Naive thymus-derived CD4-positive, alpha-beta T cell (primary cell): Measurements from ENCODE around the gene PDZD2. TPM values are rescaled to one million over a fixed set of nuclear protein-coding genes. Genes with fewer than 3 reads are reported as not detected.

Source experiments
- ATAC-seq: fragments of 150-1000 bp; cut with Tn5 transposase; 2 replicates; pipeline ENCODE4 v1.10.0; 2021; ENCODE audit warnings: mild to moderate bottlenecking, moderate library complexity
- CTCF ChIA-PET: fragments of 350-600 bp; sonication (Branson Sonifier 250); formaldehyde crosslinking; loops from one replicate; lab custom pipeline; 2021; ENCODE audit warnings: antibody characterized with exemption; lab: Charles Lee
- POLR2A ChIA-PET: fragments of 350-600 bp; sonication (Branson Sonifier 250); formaldehyde crosslinking; loops from one replicate; lab custom pipeline; 2021; ENCODE audit warnings: antibody characterized with exemption, inconsistent platforms; lab: Charles Lee
- DNase-seq, 9 donors: peaks; one replicate each; pipeline versions ENCODE4 v3.0.0 to v3.0.0-alpha.2; 2020 to 2022; ENCODE audit warnings: mixed read lengths in 1 of 9
- H3K27ac ChIP-seq: one replicate; pipeline ENCODE4 v1.7.0; 2013; ENCODE audit warnings: mild to moderate bottlenecking, low read depth, low read length, moderate library complexity
- H3K27me3 ChIP-seq, 2 donors: one replicate each; pipeline ENCODE4 v1.7.0; 2013; ENCODE audit warnings: low read length in 2 of 2, mild to moderate bottlenecking in 2 of 2, moderate library complexity in 2 of 2; ENCODE audit not compliant: control insufficient read depth in 2 of 2, insufficient read depth in 2 of 2
- H3K36me3 ChIP-seq, 3 experiments: 1 replicate in 2 of 3; 2 replicates in 1 of 3; pipeline ENCODE4 v1.7.0; 2013; ENCODE audit warnings: low read length in 3 of 3, mild to moderate bottlenecking in 3 of 3, moderate library complexity in 1 of 3; ENCODE audit not compliant: insufficient read depth in 3 of 3, control insufficient read depth in 2 of 3
- H3K4me1 ChIP-seq, 2 donors: one replicate each; pipeline ENCODE4 v1.7.0; 2013; ENCODE audit warnings: low read length in 2 of 2, mild to moderate bottlenecking in 2 of 2, moderate library complexity in 1 of 2; ENCODE audit not compliant: control insufficient read depth in 2 of 2, insufficient read depth in 2 of 2
- H3K4me3 ChIP-seq: 2 replicates; pipeline ENCODE4 v1.7.0; 2013; ENCODE audit warnings: mild to moderate bottlenecking, low read length
- H3K9me3 ChIP-seq, 3 experiments: 1 replicate in 2 of 3; 2 replicates in 1 of 3; pipeline ENCODE4 v1.7.0; 2013; ENCODE audit warnings: low read length in 3 of 3; ENCODE audit not compliant: control insufficient read depth in 2 of 3
- H3K27ac Mint-ChIP-seq, 9 donors: one replicate each; pipeline ENCODE4 v1.8.0; 2020 to 2022; ENCODE audit warnings: mixed read lengths in 9 of 9, mild to moderate bottlenecking in 8 of 9, moderate library complexity in 5 of 9, inconsistent platforms in 2 of 9
- H3K27me3 Mint-ChIP-seq, 5 donors: one replicate each; pipeline ENCODE4 v1.8.0; 2021 to 2022; ENCODE audit warnings: mixed read lengths in 5 of 5, mild to moderate bottlenecking in 1 of 5
- H3K36me3 Mint-ChIP-seq, 5 donors: one replicate each; pipeline ENCODE4 v1.8.0; 2020 to 2022; ENCODE audit warnings: mixed read lengths in 5 of 5, mild to moderate bottlenecking in 3 of 5, inconsistent platforms in 1 of 5
- H3K4me1 Mint-ChIP-seq, 7 donors: one replicate each; pipeline ENCODE4 v1.8.0; 2020 to 2022; ENCODE audit warnings: mixed read lengths in 7 of 7, mild to moderate bottlenecking in 3 of 7, inconsistent platforms in 1 of 7
- H3K4me3 Mint-ChIP-seq, 10 donors: one replicate each; pipeline ENCODE4 v1.8.0; 2020 to 2022; ENCODE audit warnings: mild to moderate bottlenecking in 10 of 10, mixed read lengths in 10 of 10, moderate library complexity in 6 of 10, inconsistent platforms in 2 of 10
- H3K9me3 Mint-ChIP-seq, 11 donors: one replicate each; pipeline ENCODE4 v1.8.0; 2020 to 2022; ENCODE audit warnings: mixed read lengths in 11 of 11, mild to moderate bottlenecking in 4 of 11, inconsistent platforms in 1 of 11, moderate library complexity in 1 of 11
- intact Hi-C, 2 donors: fragments of 100-400 bp; cut with micrococcal nuclease; formaldehyde crosslinking; loops; one replicate each; pipeline ENCODE4 v1.15.1; 2023
- polyA plus RNA-seq, 2 donors: library from polyadenylated mRNA; unstranded; fragments of 300-500 nt; fragmentation: Illumina TruSeq; gene quantifications; one replicate each; pipeline ENCODE4 v1.2.3, GENCODE V29; 2021
- total RNA-seq, 6 experiments: library from RNA in 5 of 6; stranded (reverse) in 5 of 6; gene quantifications; 1 replicate in 5 of 6; 2 replicates in 1 of 6; pipeline ENCODE4 v1.2.3 and lab custom pipeline; 2021 to 2026

PDZD2 gene
- total and polyA plus RNA-seq, 7 experiments from 2014 or later, result 1.1 to 2.7 (median 1.3) TPM; not detected in 1

DNA sequence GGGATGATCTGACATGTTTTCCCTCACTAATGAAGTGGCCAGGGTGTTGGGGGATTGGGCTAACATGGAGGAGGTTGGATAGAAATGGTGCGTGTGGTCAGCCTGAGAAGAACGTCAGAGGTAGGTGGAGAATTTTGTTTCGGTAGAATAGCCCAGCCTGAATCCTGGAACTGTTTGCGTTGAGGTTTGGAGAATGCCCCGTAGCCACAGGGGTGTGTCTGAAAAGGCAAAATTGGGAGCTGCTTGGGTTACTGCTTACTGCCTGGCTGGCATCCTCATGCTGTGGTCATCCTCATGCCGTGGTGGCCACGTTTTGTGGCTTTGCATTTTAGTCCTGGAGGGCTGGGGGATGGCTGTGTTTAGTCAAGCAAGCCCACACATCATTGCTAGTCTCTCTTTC, 298.3 kb downstream of the PDZD2 start:
- Mint-ChIP-seq H3K4me3 (no peak overlapping the region), H3K27ac (peak overlapping the region in 1 of 9 donors; percentile 36), H3K36me3 (peaks cover 0 to 12% (median 0%) of the 10 kb centered on the region in 5 donors), H3K4me1 (peaks cover 0 to 14% (median 3%) of the 10 kb centered on the region in 7 donors), H3K9me3 (peaks cover 0 to 9% (median 0%) of the 10 kb centered on the region in 11 donors), H3K27me3 (peaks cover 0 to 1% (median 0%) of the 10 kb centered on the region in 5 donors)
- POLR2A ChIA-PET, result no interaction called here
- ATAC-seq (no peak), DNase-seq (no peak)
- H3K27ac ChIP-seq, result no peak overlapping the region
- H3K4me3 ChIP-seq, result no peak overlapping the region
- no peaks in the 10 kb centered on the region for H3K36me3 ChIP-seq
- H3K9me3 ChIP-seq, result no peaks in the 10 kb centered on the region
- H3K4me1 ChIP-seq, result no peaks in the 10 kb centered on the region
- intact Hi-C loops, result no loop called here
- H3K27me3 ChIP-seq, result no peaks in the 10 kb centered on the region
- CTCF ChIA-PET, result no interaction called here

DNA sequence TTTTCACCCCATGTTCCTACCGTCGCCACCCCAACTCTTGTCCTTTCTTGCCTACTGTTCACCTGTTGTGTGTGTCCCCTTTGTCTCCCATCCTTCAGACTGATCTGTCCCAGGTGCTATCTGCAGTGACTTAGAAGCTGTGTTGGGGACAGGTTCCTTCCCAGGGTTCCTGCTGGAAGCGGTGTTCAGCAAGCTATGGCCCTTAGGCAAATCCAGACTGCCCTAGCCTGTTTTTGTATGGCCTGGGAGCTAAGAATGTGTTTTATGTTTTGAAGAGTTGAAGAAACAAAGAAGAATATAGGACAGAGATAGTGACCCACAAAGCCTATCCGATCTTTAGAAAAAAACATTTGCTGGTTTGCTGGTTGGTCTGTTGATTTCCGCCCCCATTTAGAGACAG, 298.8 kb downstream of the PDZD2 start:
- POLR2A ChIA-PET, result no interaction called here
- intact Hi-C loops, result no loop called here
- H3K27ac Mint-ChIP-seq, result no peak overlapping the region
- H3K4me1 ChIP-seq, result no peaks in the 10 kb centered on the region
- no peak for DNase-seq
- CTCF ChIA-PET, result no interaction called here
- no peaks in the 10 kb centered on the region for H3K9me3 ChIP-seq
- H3K4me3 Mint-ChIP-seq, result no peak overlapping the region
- H3K9me3 Mint-ChIP-seq, result peaks cover 0 to 9% (median 0%) of the 10 kb centered on the region in 11 donors
- H3K4me1 Mint-ChIP-seq, result peaks cover 0 to 14% (median under 1%) of the 10 kb centered on the region in 7 donors
- peaks cover 0 to 12% (median 0%) of the 10 kb centered on the region in 5 donors for H3K36me3 Mint-ChIP-seq
- H3K27me3 ChIP-seq, result no peaks in the 10 kb centered on the region
- ATAC-seq, result no peak
- no peaks in the 10 kb centered on the region for H3K36me3 ChIP-seq
- peaks cover 0 to 1% (median 0%) of the 10 kb centered on the region in 5 donors for H3K27me3 Mint-ChIP-seq
- H3K4me3 ChIP-seq, result no peak overlapping the region
- no peak overlapping the region for H3K27ac ChIP-seq

DNA sequence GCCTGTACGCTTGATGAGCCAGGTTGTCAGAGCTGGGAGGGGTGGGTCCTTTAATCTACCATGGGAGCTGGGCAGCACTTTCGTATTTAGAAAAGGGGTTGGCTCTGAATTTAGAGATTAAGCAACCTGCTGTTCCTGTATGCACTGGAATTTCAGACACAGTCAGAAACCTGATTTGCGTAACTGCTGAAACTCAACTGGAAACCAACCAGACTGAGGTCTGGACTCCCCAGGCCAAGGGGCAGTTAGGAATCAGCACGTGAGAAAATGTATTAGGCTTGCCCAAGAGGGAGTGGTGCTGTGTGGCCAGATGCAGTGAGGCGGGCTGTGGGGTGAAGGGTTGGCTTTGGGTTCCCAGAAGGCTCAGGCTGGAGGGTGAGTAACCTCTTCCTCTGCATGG, 300.2 kb downstream of the PDZD2 start:
- ChIA-PET CTCF (no interaction called here), POLR2A (no interaction called here)
- intact Hi-C loops, result no loop called here

DNA sequence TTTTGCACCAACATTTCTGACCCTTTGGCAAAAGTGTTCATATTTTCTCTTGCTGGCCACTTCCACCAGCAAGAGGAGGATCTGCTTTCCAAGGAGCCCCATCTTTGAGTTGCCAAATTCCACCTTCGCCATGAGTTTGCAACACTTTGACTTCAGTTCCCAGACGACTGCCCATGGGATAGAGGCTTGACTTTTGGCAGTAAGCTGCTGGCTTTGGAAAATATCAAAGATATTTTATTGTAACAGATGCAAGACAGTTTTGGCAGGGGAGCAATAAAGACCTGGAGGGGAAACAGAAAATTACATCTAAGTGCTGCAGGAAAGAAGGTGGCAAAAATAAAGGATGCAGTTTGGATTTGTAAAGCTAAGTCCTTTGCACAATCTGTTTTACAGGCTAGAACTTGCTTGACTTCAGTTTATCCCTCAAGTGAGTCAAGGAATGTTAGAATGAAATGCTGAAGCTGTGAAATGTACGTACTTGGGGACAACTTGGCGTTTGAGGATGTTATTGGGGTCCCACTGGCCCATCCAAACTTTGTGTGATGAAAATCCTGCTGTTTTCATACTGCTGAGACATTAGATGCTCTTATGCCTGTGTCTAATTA, 302.3 kb downstream of the PDZD2 start:
- Mint-ChIP-seq H3K4me3 (no peak overlapping the region), H3K36me3 (peaks cover 0 to 12% (median 0%) of the 10 kb centered on the region in 5 donors), H3K4me1 (peaks cover 0 to 14% (median 0%) of the 10 kb centered on the region in 7 donors), H3K27me3 (peaks cover 0 to 1% (median 0%) of the 10 kb centered on the region in 5 donors), H3K9me3 (peaks cover 0 to 9% (median 0%) of the 10 kb centered on the region in 11 donors), H3K27ac (no peak overlapping the region)
- no peak overlapping the region for H3K4me3 ChIP-seq
- H3K9me3 ChIP-seq, result no peaks in the 10 kb centered on the region
- H3K27ac ChIP-seq, result no peak overlapping the region
- no peaks in the 10 kb centered on the region for H3K27me3 ChIP-seq
- H3K4me1 ChIP-seq, result no peaks in the 10 kb centered on the region
- DNase-seq, result no peak
- CTCF ChIA-PET, result no interaction called here
- intact Hi-C loops, result no loop called here
- no peaks in the 10 kb centered on the region for H3K36me3 ChIP-seq
- no peak for ATAC-seq
- POLR2A ChIA-PET, result no interaction called here

More for the DNA sequence above, 300.2 kb downstream of the PDZD2 start:
- H3K27ac ChIP-seq, result no peak overlapping the region
- no peaks in the 10 kb centered on the region for H3K27me3 ChIP-seq
- H3K9me3 ChIP-seq, result no peaks in the 10 kb centered on the region
- H3K27ac Mint-ChIP-seq, result no peak overlapping the region
- H3K27me3 Mint-ChIP-seq, result peaks cover 0 to 1% (median 0%) of the 10 kb centered on the region in 5 donors
- no peak overlapping the region for H3K4me3 Mint-ChIP-seq
- no peaks in the 10 kb centered on the region for H3K36me3 ChIP-seq
- peaks cover 0 to 9% (median 0%) of the 10 kb centered on the region in 11 donors for H3K9me3 Mint-ChIP-seq
- H3K4me1 Mint-ChIP-seq, result peaks cover 0 to 14% (median 0%) of the 10 kb centered on the region in 7 donors
- no peaks in the 10 kb centered on the region for H3K4me1 ChIP-seq
- peak; percentile 63 for ATAC-seq
- no peak overlapping the region for H3K4me3 ChIP-seq
- DNase-seq, result no peak
- H3K36me3 Mint-ChIP-seq, result peaks cover 0 to 12% (median 0%) of the 10 kb centered on the region in 5 donors

DNA sequence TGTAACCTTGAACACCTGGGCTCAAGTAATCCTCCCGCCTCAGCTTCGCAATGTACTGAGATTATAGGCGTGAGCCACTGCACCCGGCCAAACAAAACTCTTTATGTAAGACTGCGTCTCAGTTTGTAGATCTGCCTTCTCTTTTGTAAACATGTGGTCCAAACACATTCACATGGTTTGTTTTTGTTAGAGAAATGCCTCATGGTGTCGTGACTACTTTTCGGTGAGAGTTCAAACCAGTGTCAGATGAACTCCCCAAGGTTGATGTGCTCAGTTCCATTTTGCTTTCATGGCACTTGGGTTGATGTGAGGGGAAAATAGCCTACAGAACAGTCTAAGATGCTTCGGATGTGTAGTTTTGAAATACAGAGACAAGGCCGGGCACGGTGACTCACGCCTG, 303.6 kb downstream of the PDZD2 start:
- Histone ChIP-seq H3K9me3 (no peaks in the 10 kb centered on the region), H3K4me3 (no peak overlapping the region), H3K27ac (no peak overlapping the region), H3K36me3 (no peaks in the 10 kb centered on the region), H3K4me1 (no peaks in the 10 kb centered on the region), H3K27me3 (no peaks in the 10 kb centered on the region)
- ChIA-PET POLR2A (no interaction called here), CTCF (no interaction called here)
- Mint-ChIP-seq H3K4me3 (no peak overlapping the region), H3K9me3 (peaks cover 0 to 9% (median 0%) of the 10 kb centered on the region in 11 donors), H3K4me1 (peaks cover 0 to 6% (median 0%) of the 10 kb centered on the region in 7 donors), H3K36me3 (peaks cover 0 to 12% (median 0%) of the 10 kb centered on the region in 5 donors), H3K27ac (no peak overlapping the region), H3K27me3 (no peaks in the 10 kb centered on the region)
- no peak for ATAC-seq
- no peak for DNase-seq
- intact Hi-C loops, result no loop called here

DNA sequence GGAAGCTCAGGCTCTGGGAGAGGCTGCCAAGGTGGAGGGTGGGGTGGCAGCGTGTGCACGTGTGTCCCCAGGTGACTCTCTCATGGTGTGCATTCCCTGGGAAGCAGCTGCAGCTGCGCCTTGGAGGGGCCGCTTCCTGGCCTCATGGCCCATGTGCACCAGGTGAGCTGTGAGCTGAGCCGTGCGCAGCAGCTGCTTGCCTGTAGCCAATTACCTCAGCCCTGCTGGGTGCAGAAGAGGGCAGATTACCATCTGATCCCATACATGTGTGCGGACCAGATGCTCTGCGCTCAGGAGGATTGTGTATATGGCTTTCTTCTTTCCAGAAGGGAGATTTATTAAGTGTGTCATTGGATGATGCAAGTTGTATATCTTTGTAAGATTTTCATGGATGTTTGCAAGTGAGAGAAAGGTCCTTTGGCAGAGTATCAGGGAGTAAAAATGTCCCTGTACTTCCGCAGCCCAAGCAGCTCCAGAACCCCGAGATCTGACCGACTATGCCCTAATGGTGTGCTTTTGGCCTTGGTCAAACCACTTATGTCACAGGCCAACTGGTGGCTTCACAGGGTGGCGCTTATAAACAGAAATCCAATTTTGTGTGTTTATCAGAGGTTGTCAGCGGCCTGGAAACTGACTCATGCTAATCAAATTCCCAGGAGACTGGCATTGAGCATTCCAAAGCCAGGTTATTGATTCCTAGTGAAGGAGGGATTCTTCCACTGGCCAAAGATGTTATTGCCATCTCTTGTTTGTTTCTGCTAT, 305.9 kb downstream of the PDZD2 start:
- intact Hi-C loops, result no loop called here
- no peak overlapping the region for H3K4me3 ChIP-seq
- Mint-ChIP-seq H3K36me3 (peaks cover 0 to 9% (median 0%) of the 10 kb centered on the region in 5 donors), H3K27me3 (no peaks in the 10 kb centered on the region), H3K4me3 (no peak overlapping the region), H3K27ac (no peak overlapping the region), H3K4me1 (peaks cover 0 to 17% (median 4%) of the 10 kb centered on the region in 7 donors), H3K9me3 (peaks cover 0 to 3% (median 0%) of the 10 kb centered on the region in 11 donors)
- H3K27me3 ChIP-seq, result no peaks in the 10 kb centered on the region
- ChIA-PET CTCF (no interaction called here), POLR2A (no interaction called here)
- no peaks in the 10 kb centered on the region for H3K4me1 ChIP-seq
- H3K36me3 ChIP-seq, result no peaks in the 10 kb centered on the region
- ATAC-seq (no peak), DNase-seq (no peak)
- no peaks in the 10 kb centered on the region for H3K9me3 ChIP-seq
- no peak overlapping the region for H3K27ac ChIP-seq
